IMR-90 (cell line): ENCODE measurements around the gene TMA7. TPM values are rescaled to one million over a fixed set of nuclear protein-coding genes. Genes with fewer than 3 reads are reported as not detected.

Experiments
- BHLHE40 ChIP-seq: fragments of 150-350 bp; IDR thresholded peaks from 2 replicates; pipeline ENCODE4 v1.6.1; 2016; ENCODE audit warnings: mild to moderate bottlenecking, low read depth, low read length
- MAZ ChIP-seq: IDR thresholded peaks from 2 replicates; pipeline ENCODE4 v1.6.1; 2012; ENCODE audit warnings: low read depth, mild to moderate bottlenecking, low read length, improper control_type of control experiment, moderate library complexity, borderline replicate concordance
- NFE2L2 ChIP-seq: fragments of 150-350 bp; IDR thresholded peaks from 2 replicates; pipeline ENCODE4 v1.6.1; 2016; ENCODE audit warnings: low read depth, mild to moderate bottlenecking, low read length
- RFX5 ChIP-seq: IDR thresholded peaks from 2 replicates; pipeline ENCODE4 v1.8.0; 2012; ENCODE audit warnings: low read depth, mild to moderate bottlenecking, low read length, moderate library complexity
- SMC3 ChIP-seq: fragments of 150-350 bp; IDR thresholded peaks from 2 replicates; pipeline ENCODE4 v1.6.1; 2016; ENCODE audit warnings: low read depth, mild to moderate bottlenecking, antibody characterized with exemption, low read length, moderate library complexity
- polyA plus RNA-seq, 3 experiments: library from polyadenylated mRNA; depleted of rRNA; stranded (reverse); fragments of >200 nt; gene quantifications; 2 replicates each; pipeline ENCODE4 v1.2.3, GENCODE V29; 2012; ENCODE audit warnings: low replicate concordance in 1 of 3
- total RNA-seq: library from RNA; depleted of rRNA; stranded (reverse); fragments of >200 nt; gene quantifications from 2 replicates; pipeline ENCODE4 v1.2.3, GENCODE V29; 2012
- TF ChIP-seq, protein P1 (sequence below): fragments of 150-350 bp; IDR thresholded peaks from 2 replicates; pipeline ENCODE4 v1.6.1; 2016; ENCODE audit warnings: low read depth, mild to moderate bottlenecking, low read length, moderate library complexity, borderline replicate concordance

TMA7 gene
- total and polyA plus RNA-seq, 2 of the 4 experiments (the other 2 are of a cell fraction): 81.9 to 240 TPM

DNA sequence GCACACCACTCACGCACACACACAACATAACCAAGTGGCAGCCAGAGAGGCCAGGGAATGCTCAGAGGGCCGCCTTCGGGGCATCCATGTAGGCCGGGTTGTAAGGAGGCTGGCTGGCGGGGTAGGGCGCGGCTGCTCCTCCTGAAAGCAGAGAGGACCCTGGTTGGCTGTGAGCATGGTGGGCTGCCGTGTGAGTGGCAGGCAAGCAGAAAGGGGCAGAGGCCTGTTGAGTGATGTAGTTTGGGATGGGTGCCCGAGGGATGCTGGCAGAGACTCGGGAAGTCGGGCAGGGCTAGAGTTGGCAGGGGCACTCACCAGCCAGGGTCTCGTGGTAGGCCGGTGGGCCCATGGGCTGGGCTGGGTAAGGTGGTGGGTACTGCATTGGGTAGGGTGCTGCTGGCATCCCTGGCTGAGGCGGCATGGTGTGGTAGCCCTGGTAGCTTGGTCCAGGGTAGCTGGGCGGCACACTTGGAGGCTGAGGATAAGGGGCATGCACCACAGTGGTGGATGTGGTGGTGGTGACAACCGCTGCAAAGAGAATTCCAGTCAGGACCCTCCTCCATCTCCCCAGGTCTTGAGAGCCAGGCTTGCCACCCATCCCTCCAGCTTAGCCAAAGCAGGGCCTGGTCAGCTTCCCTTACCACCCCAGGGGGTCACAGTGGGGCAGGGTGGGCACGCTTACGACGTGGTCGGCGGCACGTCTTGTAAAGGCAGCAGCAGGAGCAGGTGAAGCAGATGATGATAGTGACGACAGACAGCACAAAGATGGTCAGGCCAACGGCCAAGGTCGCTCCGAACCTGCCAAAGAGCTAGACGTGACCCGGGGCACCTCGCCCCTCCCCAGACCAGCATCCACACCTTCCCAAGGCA lies 29.2 kb downstream of the TMA7 start (continued):
- TF ChIP-seq, protein P1, sequence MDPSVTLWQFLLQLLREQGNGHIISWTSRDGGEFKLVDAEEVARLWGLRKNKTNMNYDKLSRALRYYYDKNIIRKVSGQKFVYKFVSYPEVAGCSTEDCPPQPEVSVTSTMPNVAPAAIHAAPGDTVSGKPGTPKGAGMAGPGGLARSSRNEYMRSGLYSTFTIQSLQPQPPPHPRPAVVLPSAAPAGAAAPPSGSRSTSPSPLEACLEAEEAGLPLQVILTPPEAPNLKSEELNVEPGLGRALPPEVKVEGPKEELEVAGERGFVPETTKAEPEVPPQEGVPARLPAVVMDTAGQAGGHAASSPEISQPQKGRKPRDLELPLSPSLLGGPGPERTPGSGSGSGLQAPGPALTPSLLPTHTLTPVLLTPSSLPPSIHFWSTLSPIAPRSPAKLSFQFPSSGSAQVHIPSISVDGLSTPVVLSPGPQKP: no peak
- TF ChIP-seq MAZ (no peak), SMC3 (no peak), BHLHE40 (no peak), NFE2L2 (no peak), RFX5 (no peak)
